ENCODE measurements around the gene PSTPIP1. TPM values are rescaled to one million over a fixed set of nuclear protein-coding genes. Genes with fewer than 3 reads are reported as not detected.
A peak's percentile ranks its signal among the peaks of the same experiment; 100 is the strongest.

Gene PSTPIP1
- total RNA-seq, 1 experiment from 2014 or later = 1.5 TPM

DNA sequence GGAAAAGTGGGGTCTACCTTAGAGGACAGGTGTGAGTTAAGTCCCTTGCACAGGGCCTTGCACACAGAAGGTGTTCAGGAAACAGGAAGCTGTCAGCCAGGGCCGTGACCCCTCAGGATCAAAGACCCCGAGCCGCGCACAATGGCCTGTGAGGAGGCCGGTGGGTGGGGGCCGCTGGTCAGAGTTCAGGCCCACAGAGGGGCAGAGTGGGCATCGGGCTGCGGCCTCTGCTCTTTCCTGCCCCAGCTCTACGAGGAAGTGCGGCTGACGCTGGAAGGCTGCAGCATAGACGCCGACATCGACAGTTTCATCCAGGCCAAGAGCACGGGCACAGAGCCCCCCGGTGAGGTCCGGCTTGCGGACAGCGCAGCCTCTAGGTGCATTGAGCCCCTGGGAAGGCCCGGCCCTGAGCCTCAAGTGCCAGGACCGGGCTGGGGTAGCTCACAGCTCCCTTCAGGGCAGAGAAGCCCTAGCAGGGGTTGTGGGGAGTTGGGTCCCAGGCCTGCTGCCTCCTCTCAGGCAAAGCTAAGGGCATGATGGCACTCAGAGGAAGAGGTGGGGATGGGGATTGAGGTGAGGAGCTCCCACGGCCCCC, 37.2 kb downstream of the PSTPIP1 start:
- peaks cover 13% of the 10 kb centered on the region for H3K4me1 Mint-ChIP-seq
- DNase-seq (ENCODE audit: low spot score) (peak; percentile 13), ATAC-seq (no peak)
- ChIA-PET CTCF (interaction anchor here (0.6 to 6.3 kb wide), 4 partner anchors 7 to 511 kb away, joined by 3 to 57 read pairs (median 4); no protein-coding TSS in a partner anchor), POLR2A (no interaction called here)
- peaks cover 11% of the 10 kb centered on the region for H3K36me3 Mint-ChIP-seq
- H3K27me3 Mint-ChIP-seq (ENCODE audit: low read depth) = peaks cover 13% of the 10 kb centered on the region
- H3K4me3 Mint-ChIP-seq = no peak overlapping the region
- TF ChIP-seq ZNF512 (CRISPR knock-in tag; IDR thresholded peaks at IDR 0.05; ENCODE audit: borderline replicate concordance) = no peak
- no peak for TF ChIP-seq CDX4 (CRISPR knock-in tag; IDR thresholded peaks at IDR 0.05; ENCODE audit: borderline replicate concordance)
- no peak for TF ChIP-seq ZBTB21 (CRISPR knock-in tag; IDR thresholded peaks at IDR 0.05; ENCODE audit: borderline replicate concordance)
- no peak for TF ChIP-seq TP53 (CRISPR knock-in tag; IDR thresholded peaks at IDR 0.05)
- TF ChIP-seq FOXK1 (CRISPR knock-in tag; IDR thresholded peaks at IDR 0.05) = no peak
- H3K9me3 Mint-ChIP-seq = peaks cover 2% of the 10 kb centered on the region; the same call in 1 of the 2 replicates
- H3K27ac Mint-ChIP-seq = no peak overlapping the region

GRCh38 chr15:77032647-77033416, 37.9 kb downstream of the PSTPIP1 start:
- ATAC-seq = no peak
- H3K27ac Mint-ChIP-seq = no peak overlapping the region
- peaks cover 8% of the 10 kb centered on the region; the same call in 1 of the 2 replicates for H3K9me3 Mint-ChIP-seq
- POLR2A ChIA-PET = no interaction called here
- H3K36me3 Mint-ChIP-seq = peaks cover 18% of the 10 kb centered on the region
- H3K4me3 Mint-ChIP-seq = no peak overlapping the region
- H3K4me1 Mint-ChIP-seq = peaks cover 13% of the 10 kb centered on the region
- peak; percentile 6 for DNase-seq (ENCODE audit: low spot score)
- CTCF ChIA-PET = interaction anchor here (0.9 to 6.3 kb wide), 4 partner anchors 8 to 59 kb away, joined by 3 to 57 read pairs (median 16); no protein-coding TSS in a partner anchor
- peaks cover 13% of the 10 kb centered on the region for H3K27me3 Mint-ChIP-seq (ENCODE audit: low read depth)
- TF ChIP-seq GRHL2 (CRISPR knock-in tag; IDR thresholded peaks at IDR 0.05; ENCODE audit: insufficient replicate concordance, severe bottlenecking) = no peak
- TF ChIP-seq RORB (CRISPR knock-in tag; IDR thresholded peaks at IDR 0.05) = no peak
- TF ChIP-seq SP1 (CRISPR knock-in tag; conservative IDR thresholded peaks at IDR 0.05) = no peak
- TF ChIP-seq FOXK1 (CRISPR knock-in tag; IDR thresholded peaks at IDR 0.05) = no peak
- TF ChIP-seq, protein P1, sequence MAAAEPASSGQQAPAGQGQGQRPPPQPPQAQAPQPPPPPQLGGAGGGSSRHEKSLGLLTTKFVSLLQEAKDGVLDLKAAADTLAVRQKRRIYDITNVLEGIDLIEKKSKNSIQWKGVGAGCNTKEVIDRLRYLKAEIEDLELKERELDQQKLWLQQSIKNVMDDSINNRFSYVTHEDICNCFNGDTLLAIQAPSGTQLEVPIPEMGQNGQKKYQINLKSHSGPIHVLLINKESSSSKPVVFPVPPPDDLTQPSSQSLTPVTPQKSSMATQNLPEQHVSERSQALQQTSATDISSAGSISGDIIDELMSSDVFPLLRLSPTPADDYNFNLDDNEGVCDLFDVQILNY (CRISPR knock-in tag; IDR thresholded peaks at IDR 0.05) = no peak
- TF ChIP-seq CREB1 (CRISPR knock-in tag; IDR thresholded peaks at IDR 0.05) = no peak
- no peak for TF ChIP-seq NFE2L1 (CRISPR knock-in tag; IDR thresholded peaks at IDR 0.05)
- TF ChIP-seq EMX1 (CRISPR knock-in tag; IDR thresholded peaks at IDR 0.05) = no peak
- TF ChIP-seq, protein P2, sequence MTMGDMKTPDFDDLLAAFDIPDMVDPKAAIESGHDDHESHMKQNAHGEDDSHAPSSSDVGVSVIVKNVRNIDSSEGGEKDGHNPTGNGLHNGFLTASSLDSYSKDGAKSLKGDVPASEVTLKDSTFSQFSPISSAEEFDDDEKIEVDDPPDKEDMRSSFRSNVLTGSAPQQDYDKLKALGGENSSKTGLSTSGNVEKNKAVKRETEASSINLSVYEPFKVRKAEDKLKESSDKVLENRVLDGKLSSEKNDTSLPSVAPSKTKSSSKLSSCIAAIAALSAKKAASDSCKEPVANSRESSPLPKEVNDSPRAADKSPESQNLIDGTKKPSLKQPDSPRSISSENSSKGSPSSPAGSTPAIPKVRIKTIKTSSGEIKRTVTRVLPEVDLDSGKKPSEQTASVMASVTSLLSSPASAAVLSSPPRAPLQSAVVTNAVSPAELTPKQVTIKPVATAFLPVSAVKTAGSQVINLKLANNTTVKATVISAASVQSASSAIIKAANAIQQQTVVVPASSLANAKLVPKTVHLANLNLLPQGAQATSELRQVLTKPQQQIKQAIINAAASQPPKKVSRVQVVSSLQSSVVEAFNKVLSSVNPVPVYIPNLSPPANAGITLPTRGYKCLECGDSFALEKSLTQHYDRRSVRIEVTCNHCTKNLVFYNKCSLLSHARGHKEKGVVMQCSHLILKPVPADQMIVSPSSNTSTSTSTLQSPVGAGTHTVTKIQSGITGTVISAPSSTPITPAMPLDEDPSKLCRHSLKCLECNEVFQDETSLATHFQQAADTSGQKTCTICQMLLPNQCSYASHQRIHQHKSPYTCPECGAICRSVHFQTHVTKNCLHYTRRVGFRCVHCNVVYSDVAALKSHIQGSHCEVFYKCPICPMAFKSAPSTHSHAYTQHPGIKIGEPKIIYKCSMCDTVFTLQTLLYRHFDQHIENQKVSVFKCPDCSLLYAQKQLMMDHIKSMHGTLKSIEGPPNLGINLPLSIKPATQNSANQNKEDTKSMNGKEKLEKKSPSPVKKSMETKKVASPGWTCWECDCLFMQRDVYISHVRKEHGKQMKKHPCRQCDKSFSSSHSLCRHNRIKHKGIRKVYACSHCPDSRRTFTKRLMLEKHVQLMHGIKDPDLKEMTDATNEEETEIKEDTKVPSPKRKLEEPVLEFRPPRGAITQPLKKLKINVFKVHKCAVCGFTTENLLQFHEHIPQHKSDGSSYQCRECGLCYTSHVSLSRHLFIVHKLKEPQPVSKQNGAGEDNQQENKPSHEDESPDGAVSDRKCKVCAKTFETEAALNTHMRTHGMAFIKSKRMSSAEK (CRISPR knock-in tag; IDR thresholded peaks at IDR 0.05; ENCODE audit: borderline replicate concordance) = no peak
- no peak for TF ChIP-seq GTF2I (CRISPR knock-in tag; conservative IDR thresholded peaks at IDR 0.05)
- TF ChIP-seq AR (CRISPR knock-in tag; IDR thresholded peaks at IDR 0.05) = no peak
- TF ChIP-seq USF2 (CRISPR knock-in tag; IDR thresholded peaks at IDR 0.05) = no peak
- TF ChIP-seq, protein P3, sequence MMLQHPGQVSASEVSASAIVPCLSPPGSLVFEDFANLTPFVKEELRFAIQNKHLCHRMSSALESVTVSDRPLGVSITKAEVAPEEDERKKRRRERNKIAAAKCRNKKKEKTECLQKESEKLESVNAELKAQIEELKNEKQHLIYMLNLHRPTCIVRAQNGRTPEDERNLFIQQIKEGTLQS (CRISPR knock-in tag; conservative IDR thresholded peaks at IDR 0.05) = no peak

Measured in WTC11 (cell line).